HG03575 (cell line): ENCODE data around the gene SPDYE6.
"Not testable (repeated sequence)": the region's sequence is repeated elsewhere in the genome, so short reads cannot be mapped to it uniquely, and the experiment has no call there.

ENCODE experiments used
- ATAC-seq: cut with Tn5 transposase; IDR thresholded peaks from one replicate; pipeline ENCODE4 v1.9.1; 2021; ENCODE audit not compliant: unreplicated experiment, insufficient number of reproducible peaks, low FRiP score; ENCODE audit errors: extremely low read depth

The SPDYE6 gene

GRCh38 chr7:102356344-102356743 is at the start of gene SPDYE6:
SPDYE6 (minus strand) TSS chr7:102356444; CDS start chr7:102356023, 421 bp downstream.
- ATAC-seq = not testable (repeated sequence)

- ATAC-seq = not testable (repeated sequence)
These were observed 48.6 kb upstream of the SPDYE6 start for GRCh38 chr7:102404862-102405188.

- no peak for ATAC-seq
These were observed 48.0 kb upstream of the SPDYE6 start for GRCh38 chr7:102404005-102404861.

- no peak for ATAC-seq
These were observed 47.3 kb upstream of the SPDYE6 start for GRCh38 chr7:102403563-102403962.

- no peak for ATAC-seq
These were observed 44.1 kb upstream of the SPDYE6 start for GRCh38 chr7:102400360-102400759.

GRCh38 chr7:102398543-102398942 is 42.3 kb upstream of the SPDYE6 start:
- ATAC-seq = no peak

GRCh38 chr7:102396710-102397019 is 40.4 kb upstream of the SPDYE6 start:
- ATAC-seq = no peak

GRCh38 chr7:102395873-102396709 is 39.8 kb upstream of the SPDYE6 start, which contains the start of gene PRKRIP1:
PRKRIP1 (plus strand) TSS chr7:102396363; CDS start chr7:102396412, 49 bp downstream.
- peak; percentile 86 for ATAC-seq

GRCh38 chr7:102395592-102395872 is 39.3 kb upstream of the SPDYE6 start:
- no peak for ATAC-seq

GRCh38 chr7:102393467-102393866 is 37.2 kb upstream of the SPDYE6 start:
- no peak for ATAC-seq

GRCh38 chr7:102392330-102392729 is 36.1 kb upstream of the SPDYE6 start:
- no peak for ATAC-seq

GRCh38 chr7:102390697-102391484 is 34.6 kb upstream of the SPDYE6 start:
- no peak for ATAC-seq

- ATAC-seq = no peak
These were observed 33.6 kb upstream of the SPDYE6 start for GRCh38 chr7:102389810-102390209.

GRCh38 chr7:102387064-102387463 is 30.8 kb upstream of the SPDYE6 start:
- ATAC-seq = no peak

- ATAC-seq = not testable (repeated sequence)
These were observed 25.6 kb upstream of the SPDYE6 start for GRCh38 chr7:102381696-102382425.

- ATAC-seq = not testable (repeated sequence)
These were observed 24.6 kb upstream of the SPDYE6 start for GRCh38 chr7:102380837-102381236.

GRCh38 chr7:102376964-102377466 is 20.8 kb upstream of the SPDYE6 start:
- ATAC-seq = no peak

GRCh38 chr7:102372796-102373195 is 16.6 kb upstream of the SPDYE6 start:
- ATAC-seq = not testable (repeated sequence)

GRCh38 chr7:102370038-102370437 is 13.8 kb upstream of the SPDYE6 start:
- ATAC-seq = not testable (repeated sequence)
